NOMO-1 treated with DMSO at 0.1 percent for 48 hours (cell line): ENCODE data around the gene TRAM2.
A peak's percentile ranks its signal among the peaks of the same experiment; 100 is the strongest.
"Not testable (repeated sequence)": the region's sequence is repeated elsewhere in the genome, so short reads cannot be mapped to it uniquely, and the experiment has no call there.

Source experiments
- DNase-seq: peaks from one replicate; lab custom pipeline; 2025; ENCODE audit not compliant: unreplicated experiment; lab: John Stamatoyannopoulos, UW

TRAM2 gene

GRCh38 chr6:52496631-52497030 is 80.2 kb downstream of the TRAM2 start:
- no peak for DNase-seq

- DNase-seq = no peak
These were observed 80.9 kb downstream of the TRAM2 start for GRCh38 chr6:52495922-52496321.

GRCh38 chr6:52494298-52495072 is 82.4 kb downstream of the TRAM2 start:
- DNase-seq = no peak

GRCh38 chr6:52493669-52494068 is 83.2 kb downstream of the TRAM2 start:
- DNase-seq = no peak

- peak; percentile 62 for DNase-seq
These were observed 85.4 kb downstream of the TRAM2 start for GRCh38 chr6:52491203-52492069.

GRCh38 chr6:52489881-52490280 is 87.0 kb downstream of the TRAM2 start:
- no peak for DNase-seq

- no peak for DNase-seq
These were observed 93.2 kb downstream of the TRAM2 start for GRCh38 chr6:52483671-52484003.

- DNase-seq = peak; percentile 17
These were observed 93.8 kb downstream of the TRAM2 start for GRCh38 chr6:52482903-52483670.

GRCh38 chr6:52475307-52475706 is 101.6 kb downstream of the TRAM2 start:
- DNase-seq = no peak

GRCh38 chr6:52474173-52474572 is 102.7 kb downstream of the TRAM2 start:
- no peak for DNase-seq

- not testable (repeated sequence) for DNase-seq
These were observed 115.7 kb downstream of the TRAM2 start for GRCh38 chr6:52461194-52461593.

GRCh38 chr6:52457096-52457495 is 119.8 kb downstream of the TRAM2 start:
- DNase-seq = no peak

GRCh38 chr6:52454556-52454955 is 122.3 kb downstream of the TRAM2 start:
- DNase-seq = no peak
